GM13976 (cell line): Measurements from ENCODE around the gene ANAPC10.

Source experiments
- DNase-seq: peaks from one replicate; pipeline ENCODE4 v3.0.0; 2012; ENCODE audit warnings: low spot score
- in situ Hi-C: fragments of 300-500 bp; cut with MboI; formaldehyde crosslinking; loops from one replicate; pipeline ENCODE4 v1.12.0; 2022; ENCODE audit warnings: low sequenced_read_pairs, mixed read lengths, inconsistent platforms; ENCODE audit not compliant: unreplicated experiment
- TF ChIP-seq, protein P1 (sequence below): IDR thresholded peaks from 2 replicates; pipeline ENCODE4 v1.5.1; 2012; ENCODE audit warnings: borderline replicate concordance, mild to moderate bottlenecking; ENCODE audit not compliant: insufficient read depth; ENCODE audit errors: extremely low read depth, missing control alignments, control extremely low read depth

Gene ANAPC10

DNA sequence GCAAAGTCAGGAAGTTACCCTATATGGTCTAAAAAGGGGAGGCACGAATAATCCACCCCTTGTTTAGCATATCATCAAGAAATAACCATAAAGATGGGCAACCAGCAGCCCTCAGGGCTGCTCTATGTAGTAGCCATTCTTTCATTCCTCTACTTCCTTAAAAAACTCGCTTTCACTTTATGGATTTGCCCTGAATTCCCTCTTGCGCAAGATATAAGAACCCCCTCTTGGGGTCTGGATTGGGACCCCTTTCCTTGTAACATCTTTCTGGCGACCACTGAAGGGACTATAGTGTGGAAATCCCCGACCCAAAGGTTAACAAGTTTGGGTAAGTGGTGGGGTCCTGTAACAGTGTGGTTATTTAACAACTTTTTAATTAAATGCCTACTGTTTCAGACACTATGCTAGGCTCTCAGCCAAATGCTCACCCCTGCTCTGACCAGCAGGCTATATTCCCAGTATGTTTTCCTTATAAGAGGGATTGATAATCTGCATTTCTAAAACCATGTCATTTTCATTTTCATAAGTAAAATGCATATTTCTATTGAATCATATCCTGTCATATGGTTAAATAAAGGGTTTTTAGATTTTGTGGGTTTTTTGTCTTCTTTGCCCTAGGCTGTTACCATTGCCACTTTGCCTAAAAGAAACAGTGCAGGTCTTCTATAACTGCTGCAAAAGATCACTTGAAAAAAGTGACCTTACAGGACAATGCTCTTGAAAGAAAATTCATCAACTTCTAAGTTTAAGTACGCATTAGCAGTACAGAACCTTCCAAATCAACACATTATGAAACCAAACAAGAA is 41.5 kb downstream of the ANAPC10 start:
- TF ChIP-seq, protein P1, sequence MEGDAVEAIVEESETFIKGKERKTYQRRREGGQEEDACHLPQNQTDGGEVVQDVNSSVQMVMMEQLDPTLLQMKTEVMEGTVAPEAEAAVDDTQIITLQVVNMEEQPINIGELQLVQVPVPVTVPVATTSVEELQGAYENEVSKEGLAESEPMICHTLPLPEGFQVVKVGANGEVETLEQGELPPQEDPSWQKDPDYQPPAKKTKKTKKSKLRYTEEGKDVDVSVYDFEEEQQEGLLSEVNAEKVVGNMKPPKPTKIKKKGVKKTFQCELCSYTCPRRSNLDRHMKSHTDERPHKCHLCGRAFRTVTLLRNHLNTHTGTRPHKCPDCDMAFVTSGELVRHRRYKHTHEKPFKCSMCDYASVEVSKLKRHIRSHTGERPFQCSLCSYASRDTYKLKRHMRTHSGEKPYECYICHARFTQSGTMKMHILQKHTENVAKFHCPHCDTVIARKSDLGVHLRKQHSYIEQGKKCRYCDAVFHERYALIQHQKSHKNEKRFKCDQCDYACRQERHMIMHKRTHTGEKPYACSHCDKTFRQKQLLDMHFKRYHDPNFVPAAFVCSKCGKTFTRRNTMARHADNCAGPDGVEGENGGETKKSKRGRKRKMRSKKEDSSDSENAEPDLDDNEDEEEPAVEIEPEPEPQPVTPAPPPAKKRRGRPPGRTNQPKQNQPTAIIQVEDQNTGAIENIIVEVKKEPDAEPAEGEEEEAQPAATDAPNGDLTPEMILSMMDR, result no peak
- DNase-seq, result no peak
- in situ Hi-C loops, result loop anchor here (25.0 kb wide), 1 partner anchor 419 kb away; the partner anchor contains the start of gene HHIP

GRCh38 chr4:145055533-145056257 is 42.3 kb downstream of the ANAPC10 start:
- TF ChIP-seq, protein P1, result no peak
- DNase-seq, result no peak
- in situ Hi-C loops, result loop anchor here (25.0 kb wide), 1 partner anchor 418 kb away; the partner anchor contains the start of gene HHIP

- TF ChIP-seq, protein P1, result no peak
- DNase-seq, result no peak
- in situ Hi-C loops, result no loop called here
These were observed 48.8 kb downstream of the ANAPC10 start for GRCh38 chr4:145049241-145049640.

GRCh38 chr4:145048817-145049216 is 49.2 kb downstream of the ANAPC10 start:
- TF ChIP-seq, protein P1, result no peak
- in situ Hi-C loops, result no loop called here
- no peak for DNase-seq

DNA sequence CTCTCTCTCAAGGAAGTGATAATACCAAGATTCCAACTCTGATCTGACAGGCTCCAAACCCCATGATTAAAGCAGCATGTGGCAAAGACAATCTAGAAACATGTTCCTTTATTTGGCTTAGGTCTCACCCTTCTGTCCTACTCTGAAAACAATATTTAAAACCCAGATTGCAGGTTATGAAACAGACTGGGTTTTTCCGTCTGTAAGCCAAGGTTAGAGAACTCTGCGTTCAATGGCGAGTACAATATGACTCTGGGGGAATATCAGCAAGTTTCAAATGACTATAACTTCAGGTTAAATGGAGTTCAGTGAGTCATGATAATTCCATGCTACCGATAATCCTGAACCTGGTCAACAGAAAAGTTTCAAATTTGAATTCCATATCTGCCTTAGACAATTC is 50.8 kb downstream of the ANAPC10 start:
- DNase-seq, result no peak
- in situ Hi-C loops, result no loop called here
- TF ChIP-seq, protein P1, result no peak

GRCh38 chr4:145045180-145045579 is 52.8 kb downstream of the ANAPC10 start:
- in situ Hi-C loops, result no loop called here
- DNase-seq, result no peak
- TF ChIP-seq, protein P1, result no peak
